Measurements from ENCODE around the gene CRY1.
"Not testable (repeated sequence)": the region's sequence is repeated elsewhere in the genome, so short reads cannot be mapped to it uniquely, and the experiment has no call there.

The CRY1 gene

GRCh38 chr12:107011519-107011918 is 81.8 kb downstream of the CRY1 start:
- no peak for TF ChIP-seq CTCF (IDR thresholded peaks at IDR 0.05; ENCODE audit: insufficient read depth, missing control alignments)
- no peak for FAIRE-seq
- DNase-seq (ENCODE audit: insufficient read length, low spot score), result no peak

- no peak for TF ChIP-seq CTCF (IDR thresholded peaks at IDR 0.05; ENCODE audit: insufficient read depth, missing control alignments)
- no peak for FAIRE-seq
- DNase-seq (ENCODE audit: insufficient read length, low spot score), result no peak
Observed at GRCh38 chr12:107007411-107007810, 85.9 kb downstream of the CRY1 start.

- not testable (repeated sequence) for FAIRE-seq
Observed at GRCh38 chr12:107002665-107003064, 90.7 kb downstream of the CRY1 start.

GRCh38 chr12:106999446-106999845 is 93.9 kb downstream of the CRY1 start:
- TF ChIP-seq CTCF (IDR thresholded peaks at IDR 0.05; ENCODE audit: insufficient read depth, missing control alignments), result no peak
- FAIRE-seq (no peak), DNase-seq (ENCODE audit: insufficient read length, low spot score) (no peak)

More at GRCh38 chr12:107002665-107003064, 90.7 kb downstream of the CRY1 start:
- not testable (repeated sequence) for DNase-seq (ENCODE audit: insufficient read length, low spot score)

- TF ChIP-seq CTCF (IDR thresholded peaks at IDR 0.05; ENCODE audit: insufficient read depth, missing control alignments), result no peak
- no peak for DNase-seq (ENCODE audit: insufficient read length, low spot score)
- FAIRE-seq, result no peak
Observed at GRCh38 chr12:106997916-106998315, 95.4 kb downstream of the CRY1 start.

GRCh38 chr12:106996102-106996501 is 97.2 kb downstream of the CRY1 start:
- not testable (repeated sequence) for FAIRE-seq; DNase-seq (ENCODE audit: insufficient read length, low spot score)

GRCh38 chr12:106994579-106995220 is 98.6 kb downstream of the CRY1 start:
- no peak for TF ChIP-seq CTCF (IDR thresholded peaks at IDR 0.05; ENCODE audit: insufficient read depth, missing control alignments)
- FAIRE-seq (no peak), DNase-seq (ENCODE audit: insufficient read length, low spot score) (no peak)

GRCh38 chr12:106987846-106988245 is 105.5 kb downstream of the CRY1 start:
- TF ChIP-seq CTCF (IDR thresholded peaks at IDR 0.05; ENCODE audit: insufficient read depth, missing control alignments), result no peak
- FAIRE-seq, result no peak
- DNase-seq (ENCODE audit: insufficient read length, low spot score), result no peak

All from D721Med (cell line).